ENCODE measurements around the gene RAI14.

RAI14 gene

GRCh38 chr5:34648039-34648839 is 7.9 kb upstream of the RAI14 start:
- no peak for DNase-seq

DNA sequence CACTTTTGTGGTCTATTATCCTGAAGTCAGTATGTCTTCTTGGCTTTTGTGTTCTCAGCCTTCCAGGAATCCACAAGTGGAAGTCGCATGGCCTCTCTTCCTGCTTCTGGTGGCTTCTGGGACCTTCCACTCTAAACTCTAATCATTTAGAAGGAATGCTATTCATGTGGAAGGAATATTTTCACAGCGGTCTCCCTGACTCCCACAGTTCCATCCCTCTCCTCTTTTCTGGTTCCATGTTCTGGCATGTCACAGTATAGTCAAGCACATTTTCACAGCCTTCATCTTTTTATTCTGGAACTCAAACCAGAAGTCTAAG is 7.3 kb upstream of the RAI14 start:
- DNase-seq, result no peak

- no peak for DNase-seq
These were observed 4.3 kb upstream of the RAI14 start for GRCh38 chr5:34651791-34652190.

DNA sequence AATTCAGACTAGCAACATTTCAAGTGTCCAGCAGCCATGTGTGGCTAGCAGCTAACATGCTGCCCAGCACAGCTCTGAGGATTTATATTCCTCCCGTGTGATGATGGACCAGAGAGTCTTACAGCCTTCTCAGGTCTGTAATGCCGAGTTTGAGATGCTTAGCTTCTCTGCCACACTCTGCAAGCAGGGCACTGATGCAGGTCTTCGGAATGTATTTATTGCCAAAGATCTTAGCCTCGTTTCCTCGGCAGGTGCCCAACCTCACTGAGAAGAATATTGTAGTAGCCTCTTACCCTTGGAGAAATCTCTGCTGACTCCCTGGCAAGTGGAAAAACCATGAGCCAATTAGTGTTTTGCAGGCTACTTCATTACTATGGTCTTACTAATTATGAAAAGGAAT is 3.7 kb upstream of the RAI14 start:
- DNase-seq, result no peak

DNA sequence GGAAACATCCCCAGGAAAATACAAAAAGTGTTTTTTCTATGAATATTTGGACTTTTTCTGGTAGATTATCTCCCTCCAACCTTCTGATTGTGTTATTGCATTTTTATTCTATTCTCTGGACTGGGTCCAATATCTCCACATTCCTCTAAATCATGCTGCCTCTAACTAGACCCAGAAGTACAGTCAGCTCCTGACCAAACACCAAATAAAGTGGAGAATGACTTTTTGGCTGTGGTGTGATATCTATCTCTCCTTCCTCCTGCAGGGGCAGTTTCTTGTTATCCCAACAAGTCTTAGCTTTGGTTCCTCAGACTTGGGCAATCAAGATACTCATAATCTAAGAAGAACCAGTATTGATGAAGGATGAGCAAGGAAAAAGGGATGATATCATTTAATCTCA is 3.2 kb upstream of the RAI14 start:
- DNase-seq, result no peak

DNA sequence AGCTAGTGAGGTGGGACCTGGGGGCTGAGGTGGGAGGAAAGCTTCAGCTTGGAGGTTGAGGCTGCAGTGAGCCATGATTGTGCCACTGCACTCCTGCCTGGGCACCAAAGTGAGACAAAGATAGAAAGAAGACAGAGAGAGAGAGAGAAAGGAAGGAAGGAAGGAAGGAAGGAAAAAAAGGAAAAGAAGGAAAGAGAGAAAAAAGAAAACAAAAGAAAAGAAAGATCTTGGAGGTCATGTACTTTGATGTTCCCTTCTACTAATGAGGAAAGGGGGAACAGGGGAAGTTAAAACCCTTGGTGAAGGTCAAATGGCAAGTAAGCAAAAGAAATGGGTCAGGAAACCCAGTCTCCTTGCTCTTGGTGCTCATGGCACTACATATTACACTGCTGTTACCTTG is 2.4 kb upstream of the RAI14 start:
- DNase-seq, result no peak

- no peak for DNase-seq
These were observed 655 bp upstream of the RAI14 start for GRCh38 chr5:34655354-34655991.

- DNase-seq, result no peak
These were observed 659 bp downstream of the RAI14 start for GRCh38 chr5:34656700-34657273.

DNA sequence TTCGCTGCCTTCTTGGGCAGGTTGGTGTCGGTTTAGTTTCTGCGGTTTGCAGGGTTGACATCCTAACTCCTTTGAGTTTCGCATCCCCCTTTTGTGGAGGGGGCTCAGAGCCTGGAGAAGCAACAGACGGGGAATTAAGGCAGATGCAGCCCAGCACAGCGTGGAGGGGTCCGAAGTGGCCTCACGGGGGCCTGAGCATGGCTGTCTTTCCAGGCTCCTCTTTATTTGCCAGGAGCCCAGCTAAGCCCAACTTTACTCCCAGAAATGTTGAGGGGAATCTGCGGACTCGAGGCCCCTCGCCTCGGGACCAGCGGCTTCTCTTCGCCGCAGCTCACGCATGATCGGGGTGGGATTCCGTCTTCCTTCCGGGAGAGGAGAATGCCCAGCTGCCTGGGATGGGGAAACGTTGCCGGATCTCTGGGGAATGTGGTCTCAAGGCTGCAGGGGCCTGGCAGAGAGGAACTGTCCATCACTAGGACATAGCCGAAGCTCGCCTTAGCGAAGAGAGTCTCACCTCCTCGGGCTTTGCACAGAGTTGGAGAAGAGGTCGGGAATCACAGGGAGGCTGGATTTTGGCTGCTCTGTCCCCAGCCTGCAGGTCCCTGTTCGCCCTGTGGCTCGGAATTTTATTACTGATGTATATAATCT is 1.3 kb downstream of the RAI14 start:
- DNase-seq, result no peak

- no peak for DNase-seq
These were observed 1.9 kb downstream of the RAI14 start for GRCh38 chr5:34657988-34658387.

- no peak for DNase-seq
These were observed 3.0 kb downstream of the RAI14 start for GRCh38 chr5:34659168-34659567.

GRCh38 chr5:34660444-34660843 is 4.3 kb downstream of the RAI14 start:
- no peak for DNase-seq

DNA sequence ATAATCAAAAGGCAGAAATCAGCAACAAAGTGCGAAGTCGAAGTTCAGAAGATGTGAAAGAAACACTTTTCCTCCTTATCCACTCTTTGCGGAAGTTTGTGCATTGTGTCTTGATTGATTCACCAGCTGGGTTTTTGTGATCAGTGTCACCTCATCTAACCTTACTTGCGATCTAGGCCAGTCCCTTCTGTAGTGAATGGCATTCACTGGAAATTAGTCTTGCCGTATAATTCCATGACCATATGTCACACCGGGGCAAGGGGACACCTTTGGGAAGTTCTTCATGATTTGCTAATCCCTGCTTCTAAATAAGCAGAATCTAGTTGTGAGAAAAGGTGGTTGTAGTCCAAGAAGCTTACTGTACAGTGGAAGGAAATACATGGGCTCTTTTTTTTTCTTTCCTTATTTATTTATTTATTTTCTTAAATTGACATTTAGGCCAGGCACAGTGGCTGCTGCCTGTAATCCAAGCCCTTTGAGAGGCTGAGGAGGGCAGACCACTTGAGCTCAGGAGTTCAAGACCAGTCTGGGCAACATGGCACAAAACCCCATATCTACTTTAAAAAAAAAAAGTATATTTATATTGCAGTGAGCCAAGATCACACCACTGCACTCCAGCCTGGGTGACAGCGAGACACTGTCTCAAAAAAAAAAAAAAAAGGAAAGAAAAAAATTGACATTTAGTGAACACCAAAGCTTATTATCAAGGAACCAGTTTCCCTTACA is 7.8 kb downstream of the RAI14 start:
- no peak for DNase-seq

DNA sequence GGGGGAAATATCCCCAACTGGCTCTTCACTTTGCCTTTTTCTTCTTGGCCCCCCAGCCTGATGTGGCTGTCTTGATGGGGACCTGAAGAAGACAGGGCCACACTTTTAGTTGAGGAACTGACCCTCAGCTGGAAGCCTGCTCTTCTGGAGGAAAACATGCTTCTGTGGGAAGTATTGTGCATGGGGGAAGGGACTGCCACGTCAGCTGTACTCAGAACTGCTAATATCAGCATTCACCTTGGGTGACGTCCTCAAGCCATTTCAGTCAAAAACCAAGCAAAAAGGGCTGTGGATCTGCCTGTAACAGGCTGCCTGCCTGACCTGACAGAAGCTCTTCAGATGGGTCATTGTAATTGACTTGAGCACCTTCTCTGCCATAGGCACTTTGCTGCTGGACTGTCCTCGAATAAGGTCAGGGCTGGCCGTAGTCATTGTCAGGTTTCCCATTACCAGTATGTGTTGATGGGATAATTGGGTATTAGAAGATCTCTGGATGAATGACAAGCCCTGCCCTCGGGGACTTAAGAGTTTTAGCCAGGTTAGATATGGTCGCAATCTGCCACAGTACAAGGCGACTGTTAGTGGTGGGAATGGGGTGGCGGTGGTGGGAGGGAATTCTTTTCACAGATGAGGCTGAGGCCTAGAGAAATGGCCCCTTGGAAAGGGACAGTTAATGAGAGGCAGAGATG is 10.4 kb downstream of the RAI14 start:
- no peak for DNase-seq

DNA sequence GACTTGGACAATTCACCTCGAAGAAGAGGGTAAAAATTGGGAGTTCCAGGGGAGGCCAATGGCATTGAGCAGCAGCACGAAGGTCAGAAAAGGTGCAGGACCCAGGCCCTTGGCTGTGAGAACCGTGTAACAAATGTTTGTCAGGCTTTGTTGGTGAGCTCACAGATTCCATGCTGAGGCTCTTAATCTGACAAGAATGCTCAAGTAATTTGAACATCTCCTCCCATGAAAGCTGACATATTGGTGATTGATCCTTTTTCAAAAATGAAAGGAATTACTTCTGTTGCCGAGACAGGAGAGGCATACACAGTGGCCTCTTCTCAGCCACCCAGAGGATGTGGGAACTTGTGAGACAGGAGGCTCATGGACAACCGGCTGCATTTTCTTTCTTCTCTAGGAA is 11.6 kb downstream of the RAI14 start:
- DNase-seq, result no peak

DNA sequence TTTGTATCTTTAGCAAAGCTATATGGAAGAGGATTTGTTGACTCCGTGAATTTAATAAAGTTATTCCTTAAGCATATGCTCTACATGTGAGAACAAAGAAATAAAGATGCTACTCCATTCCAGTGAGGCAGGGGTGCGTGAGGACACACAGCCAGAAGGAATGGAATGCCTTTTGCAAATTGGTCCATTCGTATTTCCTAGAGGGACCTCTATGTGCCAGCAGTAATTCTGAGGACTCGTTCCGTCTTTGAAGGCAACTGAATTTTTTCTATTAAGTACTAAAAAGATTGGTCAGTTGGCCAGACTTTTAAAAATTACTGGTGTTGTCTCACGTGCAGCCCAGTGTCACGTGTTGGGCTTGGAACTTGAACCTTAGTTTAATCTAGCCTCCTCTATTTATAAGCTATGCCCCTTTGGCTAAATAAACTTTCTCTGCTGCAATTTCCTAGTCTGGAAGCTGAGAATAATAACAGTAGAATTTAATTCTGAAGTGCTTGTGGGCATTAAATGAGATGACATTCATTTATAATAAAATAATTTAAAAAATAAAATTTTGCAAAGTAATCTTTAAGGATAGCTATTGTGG is 13.9 kb downstream of the RAI14 start:
- DNase-seq, result no peak

- no peak for DNase-seq
These were observed 16.1 kb downstream of the RAI14 start for GRCh38 chr5:34672196-34672595.

DNA sequence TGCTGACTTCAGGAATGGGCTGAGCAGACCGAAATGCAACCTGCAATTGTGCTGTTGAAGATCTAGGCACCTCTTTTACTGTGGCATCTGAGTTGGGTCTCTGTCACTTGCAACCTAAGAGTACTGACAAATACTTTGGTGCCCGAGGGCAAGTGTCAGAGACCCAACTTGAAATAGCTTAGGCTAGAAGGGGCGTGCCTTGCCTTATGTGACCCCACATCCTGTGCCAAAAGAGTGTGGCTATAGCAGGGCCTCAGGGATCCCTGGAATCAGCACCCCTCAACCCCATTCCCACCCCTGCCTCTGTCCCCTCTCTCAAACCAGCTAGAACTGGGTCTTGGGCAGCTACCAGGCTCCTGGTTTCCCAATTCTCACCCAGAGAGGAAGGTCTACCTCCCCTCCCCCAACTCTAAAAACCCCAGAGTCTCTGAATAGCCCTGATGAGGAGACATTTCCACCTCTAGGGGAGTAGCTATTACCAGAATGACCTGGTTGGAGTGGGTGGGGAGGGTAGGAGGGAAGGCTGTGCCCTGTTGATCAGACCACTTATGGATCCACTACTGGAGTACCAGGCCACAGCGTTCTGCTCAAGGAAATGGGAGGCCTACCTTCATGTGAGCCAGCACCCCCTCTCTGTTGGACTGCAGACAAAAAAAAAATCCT is 17.5 kb downstream of the RAI14 start:
- DNase-seq, result no peak

DNA sequence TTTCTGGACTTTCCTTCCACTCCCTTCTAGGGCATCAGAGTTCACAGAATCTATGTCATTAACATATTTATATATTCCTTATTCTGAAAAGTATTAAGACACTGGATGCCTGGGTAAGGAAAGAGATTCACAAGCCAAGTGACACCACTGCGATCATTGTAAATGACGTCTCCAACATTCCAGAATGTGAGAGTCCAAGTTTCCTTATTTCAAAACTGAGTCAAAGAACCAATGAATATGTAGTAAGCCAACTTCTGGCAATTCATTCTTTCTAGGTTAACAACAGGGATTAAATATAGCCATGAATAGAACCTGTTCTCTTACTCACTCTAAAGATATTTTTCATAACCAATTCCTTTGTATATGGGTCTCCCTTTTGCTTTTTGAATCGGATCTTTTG is 18.1 kb downstream of the RAI14 start:
- DNase-seq, result no peak

DNA sequence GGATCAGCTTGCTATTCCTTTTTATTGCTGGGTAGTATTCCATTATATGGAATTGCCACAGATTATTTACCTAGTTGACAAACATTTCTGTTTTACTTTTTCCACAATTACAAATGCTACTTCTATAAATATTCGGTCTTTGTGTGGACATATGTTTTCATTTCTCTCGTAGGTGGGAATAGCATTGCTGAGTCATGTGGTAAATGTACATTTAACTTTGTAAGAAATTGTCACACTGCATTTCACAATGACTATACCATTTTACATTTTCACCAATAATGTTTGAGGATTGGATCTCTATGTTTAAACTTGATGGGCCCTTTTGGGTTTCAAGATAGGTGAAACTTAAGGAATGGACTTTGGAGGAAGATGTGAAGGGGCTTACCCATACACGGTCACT is 19.7 kb downstream of the RAI14 start:
- no peak for DNase-seq

DNA sequence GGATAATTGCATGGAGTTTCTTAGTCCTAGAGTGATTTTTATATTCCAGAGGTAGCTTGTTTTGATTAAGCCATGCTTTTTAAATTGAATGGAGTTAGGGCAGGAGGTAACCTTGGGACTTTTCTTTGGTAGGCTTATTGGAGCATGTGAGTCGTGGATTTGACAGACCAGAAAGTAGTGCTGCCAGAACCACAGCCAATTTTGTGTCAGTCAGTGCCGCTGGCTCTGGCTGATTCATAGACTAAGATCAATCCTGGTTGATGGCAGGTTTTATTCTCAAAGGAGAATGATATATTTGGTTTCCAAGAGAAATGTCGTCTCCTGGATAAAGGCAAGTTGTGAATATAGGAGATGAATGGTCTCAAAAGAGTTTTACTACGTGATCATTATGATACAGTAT is 20.3 kb downstream of the RAI14 start:
- no peak for DNase-seq

GRCh38 chr5:34677428-34677827 is 21.3 kb downstream of the RAI14 start:
- DNase-seq, result no peak

All from GF-D8 (cell line).